ENCODE results near the gene AGAP1. TPM values are rescaled to one million over a fixed set of nuclear protein-coding genes. Genes with fewer than 3 reads are reported as not detected.

The AGAP1 gene
- total RNA-seq, 1 donor from 2014 or later: 54.7 TPM

- H3K27ac Mint-ChIP-seq (ENCODE audit: unreplicated experiment): no peak overlapping the region
These were observed 71.2 kb downstream of the AGAP1 start for GRCh38 chr2:235564884-235565530.

DNA sequence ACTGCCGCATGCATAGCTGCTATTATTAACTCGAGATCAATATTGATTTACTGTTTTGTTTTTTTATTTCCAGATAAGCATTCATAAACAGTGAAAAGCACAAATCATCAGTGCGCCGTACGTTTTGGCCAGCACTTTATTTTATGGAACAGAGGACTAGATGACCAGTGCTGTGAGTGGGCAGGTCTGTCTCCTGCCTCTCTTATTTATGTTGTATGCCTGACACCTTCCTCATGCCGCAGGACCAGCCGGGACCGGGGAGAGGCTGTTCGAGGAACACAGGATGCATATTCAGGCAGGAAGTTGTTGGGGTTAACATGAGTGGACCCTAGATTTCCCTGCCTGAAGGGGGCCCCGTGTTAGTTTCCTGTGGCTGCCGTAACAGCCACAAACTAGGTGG, 72.6 kb downstream of the AGAP1 start:
- Mint-ChIP-seq H3K4me3 (no peak overlapping the region), H3K27me3 (ENCODE audit: low read depth) (no peaks in the 10 kb centered on the region), H3K27ac (ENCODE audit: unreplicated experiment) (no peak overlapping the region), H3K36me3 (ENCODE audit: low read depth) (peaks cover 9% of the 10 kb centered on the region), H3K4me1 (peaks cover 32% of the 10 kb centered on the region), H3K9me3 (no peaks in the 10 kb centered on the region)
- no peak for DNase-seq (ENCODE audit: low read depth, low spot score)
- TF ChIP-seq CTCF (conservative IDR thresholded peaks at IDR 0.05): no peak

More at GRCh38 chr2:235564884-235565530, 71.2 kb downstream of the AGAP1 start:
- H3K27me3 Mint-ChIP-seq (ENCODE audit: low read depth): no peaks in the 10 kb centered on the region
- no peak overlapping the region for H3K4me3 Mint-ChIP-seq
- DNase-seq (ENCODE audit: low read depth, low spot score): no peak
- peaks cover 42% of the 10 kb centered on the region for H3K4me1 Mint-ChIP-seq
- no peaks in the 10 kb centered on the region for H3K9me3 Mint-ChIP-seq
- no peak for TF ChIP-seq CTCF (conservative IDR thresholded peaks at IDR 0.05)
- H3K36me3 Mint-ChIP-seq (ENCODE audit: low read depth): peaks cover 9% of the 10 kb centered on the region

DNA sequence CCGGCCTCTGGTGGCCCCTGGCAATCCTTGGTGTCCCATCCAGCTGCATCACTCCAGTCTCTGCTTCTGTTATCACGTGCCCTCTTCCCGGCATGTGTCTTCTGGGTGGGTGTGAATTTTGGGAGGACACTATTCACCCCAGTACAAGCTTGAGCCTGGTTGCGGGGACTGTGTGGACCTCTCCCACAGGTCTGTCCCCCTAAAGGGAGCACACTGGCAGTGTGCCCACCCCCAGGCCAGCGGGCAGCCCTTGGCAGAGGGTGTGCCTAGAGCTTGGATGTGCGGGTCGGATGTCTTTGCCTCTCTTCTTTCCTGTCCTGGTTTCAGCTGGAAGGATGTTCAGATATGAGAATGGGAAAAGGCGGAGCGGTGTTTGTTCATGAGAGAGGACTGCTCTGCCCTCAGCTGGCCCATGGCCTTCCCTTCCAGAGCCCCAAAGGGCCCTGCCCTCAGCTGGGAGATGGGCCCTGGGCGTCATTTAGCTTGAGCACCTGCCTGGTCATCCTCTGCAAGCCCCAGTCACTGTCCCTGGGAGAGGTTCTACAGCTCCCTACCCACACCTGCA, 73.2 kb downstream of the AGAP1 start:
- Mint-ChIP-seq H3K36me3 (ENCODE audit: low read depth) (peaks cover 9% of the 10 kb centered on the region), H3K4me1 (peaks cover 26% of the 10 kb centered on the region), H3K27ac (ENCODE audit: unreplicated experiment) (no peak overlapping the region), H3K4me3 (no peak overlapping the region), H3K9me3 (no peaks in the 10 kb centered on the region), H3K27me3 (ENCODE audit: low read depth) (no peaks in the 10 kb centered on the region)
- DNase-seq (ENCODE audit: low read depth, low spot score): no peak
- TF ChIP-seq CTCF (conservative IDR thresholded peaks at IDR 0.05): no peak

DNA sequence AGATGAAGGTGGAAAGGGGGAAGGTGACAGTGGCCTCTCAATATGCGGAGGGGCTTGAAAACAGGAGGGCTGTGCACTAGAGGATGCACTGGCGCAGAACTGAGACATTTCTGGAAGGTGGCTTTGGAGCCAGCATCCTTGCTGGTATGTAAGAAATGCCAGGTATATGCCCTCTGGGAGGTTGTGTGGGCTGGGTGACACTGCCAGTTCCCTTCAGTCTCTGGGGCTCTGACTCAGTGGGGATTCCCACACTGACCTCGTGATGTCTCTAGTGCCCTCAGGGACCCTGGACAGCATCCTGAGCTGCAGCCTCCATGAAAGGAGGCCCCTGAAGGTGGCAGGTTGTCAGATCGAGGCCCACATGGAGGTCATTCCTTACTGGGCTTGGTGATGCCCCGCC, 74.0 kb downstream of the AGAP1 start:
- no peak overlapping the region for H3K27ac Mint-ChIP-seq (ENCODE audit: unreplicated experiment)
- no peaks in the 10 kb centered on the region for H3K27me3 Mint-ChIP-seq (ENCODE audit: low read depth)
- TF ChIP-seq CTCF (conservative IDR thresholded peaks at IDR 0.05): no peak
- peaks cover 9% of the 10 kb centered on the region for H3K36me3 Mint-ChIP-seq (ENCODE audit: low read depth)
- H3K4me1 Mint-ChIP-seq: peaks cover 19% of the 10 kb centered on the region
- no peak overlapping the region for H3K4me3 Mint-ChIP-seq
- no peaks in the 10 kb centered on the region for H3K9me3 Mint-ChIP-seq
- DNase-seq (ENCODE audit: low read depth, low spot score): no peak

- H3K4me1 Mint-ChIP-seq: peaks cover 14% of the 10 kb centered on the region
- peaks cover 9% of the 10 kb centered on the region for H3K36me3 Mint-ChIP-seq (ENCODE audit: low read depth)
- DNase-seq (ENCODE audit: low read depth, low spot score): no peak
- no peak for TF ChIP-seq CTCF (conservative IDR thresholded peaks at IDR 0.05)
- H3K9me3 Mint-ChIP-seq: no peaks in the 10 kb centered on the region
- H3K27ac Mint-ChIP-seq (ENCODE audit: unreplicated experiment): no peak overlapping the region
- H3K4me3 Mint-ChIP-seq: no peak overlapping the region
- H3K27me3 Mint-ChIP-seq (ENCODE audit: low read depth): no peaks in the 10 kb centered on the region
These were observed 74.6 kb downstream of the AGAP1 start for GRCh38 chr2:235568431-235568830.

All from neural crest cell (in vitro differentiated cells).